SU-DHL-6 (cell line): ENCODE results near the gene PLXDC2.

Source experiments
- H2AFZ ChIP-seq: fragments of 200-600 bp; sonication (generic); 2 replicates; pipeline ENCODE4 v1.6.1; 2014; ENCODE audit warnings: low read depth, mild to moderate bottlenecking, moderate library complexity, mixed read lengths, antibody characterized with exemption, low read length; ENCODE audit not compliant: severe bottlenecking
- H3F3A ChIP-seq: fragments of 200-600 bp; shearing (Covaris generic); 2 replicates; pipeline ENCODE4 v1.6.0; 2016; ENCODE audit warnings: antibody characterized with exemption, mild to moderate bottlenecking; ENCODE audit not compliant: insufficient read depth
- H3K27ac ChIP-seq: fragments of 200-600 bp; sonication (generic); 2 replicates; pipeline ENCODE4 v1.5.1; 2016; ENCODE audit warnings: low read depth, mild to moderate bottlenecking, low read length, moderate library complexity, mixed read lengths
- H3K27me3 ChIP-seq: fragments of 200-600 bp; sonication (generic), shearing (Covaris generic); 2 replicates; pipeline ENCODE4 v1.6.0; 2014; ENCODE audit warnings: mild to moderate bottlenecking, low read length
- H3K36me3 ChIP-seq: fragments of 200-600 bp; sonication (generic); 2 replicates; pipeline ENCODE4 v1.6.1; 2014; ENCODE audit warnings: mild to moderate bottlenecking, low read length, mixed read lengths
- H3K4me2 ChIP-seq: fragments of 300-600, 200-600 bp; shearing (Covaris generic), sonication (generic); 2 replicates; pipeline ENCODE4 v1.6.0; 2014; ENCODE audit warnings: low read length, low read depth, mild to moderate bottlenecking; ENCODE audit not compliant: poor library complexity, severe bottlenecking
- H3K4me3 ChIP-seq: fragments of 200-600 bp; sonication (generic); 2 replicates; pipeline ENCODE4 v1.5.1; 2014; ENCODE audit warnings: antibody characterized with exemption, low read length, mild to moderate bottlenecking, mixed read lengths; ENCODE audit not compliant: insufficient read depth, poor library complexity, severe bottlenecking
- H3K79me2 ChIP-seq: fragments of 200-600 bp; sonication (generic); 2 replicates; pipeline ENCODE4 v1.6.1; 2014; ENCODE audit warnings: mild to moderate bottlenecking, low read length, moderate library complexity; ENCODE audit not compliant: insufficient read depth
- H3K9ac ChIP-seq: fragments of 200-600 bp; sonication (generic); 2 replicates; pipeline ENCODE4 v1.7.0; 2014; ENCODE audit warnings: mild to moderate bottlenecking, low read length
- H3K9me2 ChIP-seq: fragments of 200-600 bp; sonication (generic); replicated peaks from 2 replicates; pipeline ENCODE4 v1.6.1; 2014; ENCODE audit warnings: low read length; ENCODE audit not compliant: insufficient read depth
- H3K9me3 ChIP-seq: fragments of 200-600 bp; sonication (generic); 2 replicates; pipeline ENCODE4 v1.6.1; 2014; ENCODE audit warnings: low read length, mixed read lengths; ENCODE audit not compliant: insufficient read depth
- H4K20me1 ChIP-seq: fragments of 200-600 bp; sonication (generic); 2 replicates; pipeline ENCODE4 v1.6.1; 2014; ENCODE audit warnings: low read depth, mild to moderate bottlenecking, antibody characterized with exemption, low read length, moderate library complexity, mixed read lengths
- EZH2phosphoT487 ChIP-seq: fragments of 200-600 bp; sonication (generic), shearing (Covaris generic); conservative IDR thresholded peaks from 2 replicates; pipeline ENCODE4 v1.6.1; 2018; ENCODE audit warnings: mild to moderate bottlenecking, antibody characterized with exemption, low read length, moderate library complexity, mixed read lengths
- TF ChIP-seq, protein P1 (sequence below): fragments of 200-600 bp; sonication (generic); IDR thresholded peaks from one replicate; pipeline ENCODE4 v1.5.1; 2017; ENCODE audit warnings: antibody characterized with exemption, mild to moderate bottlenecking, low read length, moderate library complexity; ENCODE audit not compliant: insufficient read depth, poor library complexity, severe bottlenecking

Gene PLXDC2

DNA sequence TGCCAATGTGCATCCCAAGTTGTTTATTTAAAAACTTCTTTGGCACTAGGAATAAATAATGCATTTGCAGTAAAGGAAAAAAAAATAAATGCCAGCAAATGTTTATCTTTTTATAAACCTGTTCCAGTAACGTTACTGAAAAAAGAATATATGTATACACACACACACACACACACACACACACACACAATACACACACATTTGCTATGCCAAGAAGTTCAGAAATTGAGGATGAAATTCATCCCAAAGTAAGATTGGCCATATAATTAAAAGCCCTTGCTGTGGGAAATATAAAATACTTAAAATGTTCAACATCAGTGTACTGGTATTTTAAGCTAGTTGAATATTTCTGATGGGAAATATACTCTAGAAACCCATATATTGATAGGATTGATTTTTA, 2.6 kb downstream of the PLXDC2 start:
- TF ChIP-seq EZH2phosphoT487: no peak
- TF ChIP-seq, protein P1, sequence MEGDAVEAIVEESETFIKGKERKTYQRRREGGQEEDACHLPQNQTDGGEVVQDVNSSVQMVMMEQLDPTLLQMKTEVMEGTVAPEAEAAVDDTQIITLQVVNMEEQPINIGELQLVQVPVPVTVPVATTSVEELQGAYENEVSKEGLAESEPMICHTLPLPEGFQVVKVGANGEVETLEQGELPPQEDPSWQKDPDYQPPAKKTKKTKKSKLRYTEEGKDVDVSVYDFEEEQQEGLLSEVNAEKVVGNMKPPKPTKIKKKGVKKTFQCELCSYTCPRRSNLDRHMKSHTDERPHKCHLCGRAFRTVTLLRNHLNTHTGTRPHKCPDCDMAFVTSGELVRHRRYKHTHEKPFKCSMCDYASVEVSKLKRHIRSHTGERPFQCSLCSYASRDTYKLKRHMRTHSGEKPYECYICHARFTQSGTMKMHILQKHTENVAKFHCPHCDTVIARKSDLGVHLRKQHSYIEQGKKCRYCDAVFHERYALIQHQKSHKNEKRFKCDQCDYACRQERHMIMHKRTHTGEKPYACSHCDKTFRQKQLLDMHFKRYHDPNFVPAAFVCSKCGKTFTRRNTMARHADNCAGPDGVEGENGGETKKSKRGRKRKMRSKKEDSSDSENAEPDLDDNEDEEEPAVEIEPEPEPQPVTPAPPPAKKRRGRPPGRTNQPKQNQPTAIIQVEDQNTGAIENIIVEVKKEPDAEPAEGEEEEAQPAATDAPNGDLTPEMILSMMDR: no peak
- H3K9me3 ChIP-seq: no peaks in the 10 kb centered on the region

DNA sequence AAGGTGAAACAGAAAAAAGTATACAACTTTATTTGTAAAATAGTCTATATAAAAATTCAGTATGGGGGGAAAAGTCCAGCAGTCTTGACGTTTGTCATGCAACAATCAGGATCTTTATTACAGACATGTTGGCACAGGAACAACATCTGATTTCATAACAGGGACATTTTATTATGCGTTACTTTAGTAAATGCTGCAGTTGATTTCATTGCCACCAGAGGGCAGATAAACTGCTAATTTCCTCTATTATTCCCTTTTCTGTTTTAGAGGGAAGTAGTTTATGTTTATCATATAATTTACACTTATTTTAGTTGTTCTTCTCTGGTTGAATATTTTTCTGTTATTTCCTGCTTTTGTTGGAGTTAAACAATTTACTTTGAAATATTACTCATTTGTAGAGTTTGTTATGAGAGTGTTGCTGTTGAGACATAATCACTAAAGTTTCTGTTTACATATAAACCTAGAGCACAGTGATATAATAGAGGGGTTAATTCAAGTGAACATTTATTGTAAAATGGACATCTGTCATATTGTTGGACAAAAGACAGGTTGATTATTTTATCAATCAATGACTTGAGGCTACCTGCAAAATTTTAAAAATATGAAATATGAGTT, 3.3 kb downstream of the PLXDC2 start:
- Histone ChIP-seq H3K27ac (no peak overlapping the region), H3K4me2 (no peak overlapping the region), H3K9me2 (no peaks in the 10 kb centered on the region), H2AFZ (no peak overlapping the region), H3K4me3 (no peak overlapping the region), H3K9me3 (no peaks in the 10 kb centered on the region), H3K79me2 (no peaks in the 10 kb centered on the region), H3K27me3 (no peaks in the 10 kb centered on the region), H3K36me3 (no peaks in the 10 kb centered on the region), H3F3A (no peaks in the 10 kb centered on the region), H3K9ac (no peak overlapping the region), H4K20me1 (no peaks in the 10 kb centered on the region)
- TF ChIP-seq, protein P1: peak; percentile 52
- TF ChIP-seq EZH2phosphoT487: no peak

More for the DNA sequence above, 2.6 kb downstream of the PLXDC2 start:
- Histone ChIP-seq H3F3A (no peaks in the 10 kb centered on the region), H2AFZ (no peak overlapping the region), H3K36me3 (no peaks in the 10 kb centered on the region), H3K27ac (no peak overlapping the region), H3K4me3 (no peak overlapping the region), H4K20me1 (no peaks in the 10 kb centered on the region), H3K4me2 (no peak overlapping the region), H3K27me3 (no peaks in the 10 kb centered on the region), H3K9me2 (no peaks in the 10 kb centered on the region), H3K79me2 (no peaks in the 10 kb centered on the region), H3K9ac (no peak overlapping the region)

DNA sequence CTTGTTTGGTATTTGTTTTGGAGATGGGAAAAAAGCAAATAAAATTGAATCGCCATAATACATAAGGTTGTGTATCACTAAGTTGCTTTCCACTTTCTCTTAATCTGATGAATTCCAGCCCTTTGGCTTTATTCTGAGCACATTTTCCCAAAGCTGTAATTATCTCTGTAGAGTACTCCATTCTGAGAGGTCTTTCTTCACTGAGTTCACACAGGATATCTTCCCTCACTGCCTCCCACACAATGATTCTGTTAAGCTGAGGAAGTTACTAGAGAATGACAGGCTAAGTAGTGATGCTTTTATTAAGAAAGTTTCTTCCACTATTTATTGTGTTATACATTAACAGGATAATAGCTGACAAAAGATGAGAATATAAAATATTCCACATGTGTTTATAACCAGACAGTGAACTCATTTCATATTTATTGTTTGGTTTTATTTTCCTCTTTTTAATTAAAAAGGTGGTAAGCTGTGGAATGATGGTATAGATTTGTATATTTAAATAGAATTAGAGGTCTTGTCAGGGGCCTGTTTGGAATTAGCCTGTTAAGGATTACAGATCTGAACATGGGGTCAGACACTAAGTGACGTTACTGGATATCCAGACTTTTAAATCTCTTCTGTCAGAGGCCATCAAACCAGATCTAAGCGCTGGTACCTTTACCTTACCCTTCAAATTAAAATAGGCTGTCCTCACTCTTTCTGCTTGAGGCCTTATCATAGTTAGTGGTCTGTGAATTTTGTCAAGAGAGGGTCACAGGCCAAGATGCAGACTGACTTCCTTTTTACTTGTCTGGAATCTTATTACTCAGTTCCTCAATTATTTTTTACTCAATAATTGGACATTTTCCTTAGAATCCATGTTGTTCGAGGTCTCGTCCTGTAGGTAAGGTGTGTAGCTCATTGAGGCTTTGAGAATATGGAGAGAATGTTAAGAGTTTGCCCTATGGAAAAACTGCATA, 8.4 kb downstream of the PLXDC2 start:
- Histone ChIP-seq H3K4me2 (no peak overlapping the region), H3K9me3 (no peaks in the 10 kb centered on the region), H3K9me2 (no peaks in the 10 kb centered on the region), H4K20me1 (no peaks in the 10 kb centered on the region), H2AFZ (no peak overlapping the region), H3K9ac (no peak overlapping the region), H3F3A (no peaks in the 10 kb centered on the region), H3K4me3 (no peak overlapping the region), H3K27me3 (no peaks in the 10 kb centered on the region), H3K36me3 (no peaks in the 10 kb centered on the region), H3K27ac (no peak overlapping the region), H3K79me2 (no peaks in the 10 kb centered on the region)
- TF ChIP-seq EZH2phosphoT487: no peak
- TF ChIP-seq, protein P1: no peak
